ENCODE results near the gene DMBX1.

Gene DMBX1

DNA sequence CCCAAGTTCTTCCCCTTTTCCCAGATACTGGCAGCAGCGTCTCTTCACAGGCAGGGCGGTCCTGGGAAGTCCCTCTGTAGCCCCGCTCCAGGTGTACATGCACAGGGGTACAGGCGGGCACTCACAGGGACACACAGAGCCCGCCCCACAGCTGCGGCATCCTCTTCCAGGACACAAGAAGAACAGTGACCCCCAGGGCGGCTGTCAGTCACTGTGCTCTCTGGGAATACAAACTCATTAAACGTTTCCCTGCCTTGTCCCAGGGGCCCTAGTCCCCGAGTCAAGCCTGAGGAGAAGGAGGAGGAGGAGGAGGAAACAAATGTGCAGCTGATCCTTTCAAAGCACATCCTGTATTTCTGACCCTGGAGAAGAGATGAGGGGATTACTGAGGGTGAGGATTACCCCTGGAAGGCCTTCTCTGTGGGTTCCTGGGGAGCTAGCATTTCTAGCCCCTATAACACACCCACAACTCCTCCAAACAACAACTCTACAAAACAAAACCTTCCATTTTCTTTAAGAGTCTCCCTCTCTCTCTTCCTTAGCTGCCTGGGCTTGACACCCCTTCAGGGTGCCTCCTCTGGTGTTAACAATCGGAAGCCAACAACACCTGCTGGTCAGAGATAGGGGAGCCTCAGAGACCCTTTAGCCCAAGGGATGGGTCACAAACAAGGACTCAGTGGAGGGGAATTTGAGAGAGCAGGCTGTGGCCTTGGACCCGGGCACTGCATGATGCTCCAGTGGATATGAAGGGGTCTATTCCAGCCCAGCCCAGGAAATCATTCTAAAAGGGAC is 28.4 kb upstream of the DMBX1 start:
- no peak for DNase-seq

DNA sequence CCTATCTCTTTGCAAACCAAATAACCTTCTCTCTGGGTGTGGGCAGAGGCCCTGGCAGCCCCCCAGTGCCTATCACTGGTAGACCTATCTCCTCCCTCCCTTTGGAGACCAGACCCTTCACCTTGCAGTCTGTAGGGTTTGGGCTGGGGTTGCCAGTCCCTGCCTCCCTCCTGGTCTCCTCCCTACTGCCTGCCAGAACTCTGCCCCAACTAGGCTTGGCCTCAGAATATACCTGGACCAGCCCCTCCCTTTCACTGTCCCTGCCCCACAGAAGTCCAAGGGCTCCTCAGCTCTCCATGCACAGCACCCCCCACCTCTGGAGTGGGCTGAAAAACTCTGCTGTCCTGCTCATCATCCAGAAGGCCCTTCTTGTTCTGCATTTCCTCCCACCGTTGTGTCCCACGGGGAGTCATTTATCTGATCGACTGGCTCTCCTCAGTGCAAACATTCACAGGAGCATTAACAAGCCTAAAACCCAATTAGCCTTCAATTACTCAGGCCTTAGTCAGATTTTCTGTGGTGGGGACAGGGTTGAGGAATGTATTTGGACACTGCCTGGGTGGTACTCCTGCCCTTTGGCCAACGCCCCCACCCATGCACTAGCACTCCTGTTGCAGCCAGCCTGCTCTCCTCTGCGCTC is 27.7 kb upstream of the DMBX1 start:
- DNase-seq: no peak

DNA sequence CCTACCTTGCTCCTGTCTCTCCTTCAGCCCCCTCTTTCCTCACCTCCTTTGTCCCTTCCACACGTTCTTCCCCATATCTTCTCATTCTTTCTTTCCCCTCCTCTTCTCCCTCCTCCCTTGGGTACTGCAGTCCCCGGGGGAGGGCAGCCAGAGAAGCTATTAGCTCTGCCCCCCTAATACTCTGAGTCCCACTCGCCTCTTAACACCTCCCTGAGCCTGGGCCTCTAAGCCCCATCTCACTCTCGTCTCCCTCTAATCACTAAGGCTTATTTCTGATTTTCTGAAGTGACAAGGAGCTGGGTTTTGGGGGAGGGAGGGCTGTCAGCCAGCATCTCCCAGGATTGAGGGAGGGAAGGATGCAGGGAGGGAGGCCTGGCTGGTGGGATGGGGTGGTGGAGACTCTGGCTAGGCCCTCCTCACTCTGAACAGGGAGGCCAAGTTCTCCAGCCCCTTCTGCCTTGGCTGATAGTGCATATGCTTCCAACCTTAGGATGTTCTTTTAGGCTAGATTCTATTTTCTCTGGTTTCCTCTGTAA is 25.6 kb upstream of the DMBX1 start:
- no peak for DNase-seq

DNA sequence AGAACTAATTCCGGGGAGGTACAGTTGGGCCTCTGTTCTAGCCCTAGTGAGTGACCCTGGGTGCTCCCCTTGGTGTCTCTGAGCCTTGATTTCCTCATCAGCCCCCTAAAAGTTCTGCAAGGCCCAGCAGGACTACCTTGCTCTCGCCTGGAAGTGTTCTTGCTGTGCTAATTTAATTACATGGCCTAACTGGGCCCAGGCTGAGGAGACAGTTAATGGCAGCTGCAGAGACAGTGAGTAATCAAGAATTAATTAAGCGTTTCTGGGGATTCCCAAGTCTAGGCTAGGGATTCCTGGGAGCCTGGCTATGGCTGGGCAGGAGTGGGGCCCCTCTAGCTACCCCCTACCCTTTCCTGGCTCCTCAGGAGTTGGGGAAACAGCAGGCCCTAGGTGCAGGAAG is 24.7 kb upstream of the DMBX1 start:
- DNase-seq: no peak

DNA sequence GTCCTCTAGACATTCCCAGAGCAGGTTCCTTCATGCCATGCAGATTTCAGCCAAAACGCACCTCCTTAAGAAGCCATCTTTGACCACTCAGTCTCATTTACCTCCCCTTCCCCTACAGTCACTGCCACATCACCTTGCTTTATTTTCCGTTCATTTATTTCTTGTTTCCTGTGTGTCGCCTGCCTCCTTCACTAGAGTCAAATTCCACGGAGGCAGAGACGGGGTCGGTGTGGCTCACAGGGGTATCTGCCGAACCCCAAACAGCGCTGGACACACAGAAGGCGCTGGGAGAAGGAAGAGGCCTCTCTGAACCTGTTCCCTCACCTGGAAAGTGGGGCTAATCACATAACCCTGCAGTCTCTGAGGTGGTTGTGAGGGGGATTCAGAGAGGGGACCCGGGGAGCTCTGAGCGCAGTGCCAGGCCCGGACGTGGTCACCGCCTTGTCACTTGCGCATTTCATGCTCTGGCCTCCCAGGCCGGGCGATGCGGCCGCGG is 23.6 kb upstream of the DMBX1 start:
- DNase-seq: no peak

DNA sequence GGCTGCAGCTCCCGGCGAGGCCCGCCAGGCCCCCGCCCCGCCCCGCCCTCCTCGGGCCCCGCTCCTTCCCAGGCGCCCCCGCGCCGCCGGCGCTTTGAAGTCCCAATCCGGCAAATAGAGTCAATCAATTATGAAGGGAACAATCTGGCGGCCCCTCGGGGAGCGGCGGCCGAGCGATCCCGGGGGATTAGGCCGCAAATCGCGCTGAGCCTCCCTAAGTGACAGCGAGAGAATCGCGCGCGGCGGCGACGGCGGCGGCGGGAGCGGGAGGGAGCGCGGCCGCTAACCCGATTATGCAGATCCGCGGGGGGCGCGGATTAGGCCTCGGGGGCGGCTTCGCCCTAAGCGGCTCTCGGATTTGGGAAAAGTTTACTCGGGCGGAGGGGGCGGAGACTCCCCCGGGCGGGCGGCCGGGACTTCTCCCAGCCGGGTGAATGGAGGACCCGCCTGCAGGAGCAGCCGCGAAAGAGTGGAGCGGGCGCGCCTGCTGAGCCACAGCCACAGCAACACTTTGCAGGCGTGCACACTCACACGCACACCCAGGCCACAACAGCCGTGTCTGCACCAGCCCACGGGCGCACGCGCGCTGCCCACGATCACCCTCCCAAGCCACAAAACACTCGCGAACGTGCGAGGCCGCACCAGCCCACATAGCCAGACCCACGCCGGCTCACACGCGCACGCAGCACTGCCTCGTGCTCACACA is 23.0 kb upstream of the DMBX1 start:
- peak in 1 of 2 donors; percentile 33 for DNase-seq

DNA sequence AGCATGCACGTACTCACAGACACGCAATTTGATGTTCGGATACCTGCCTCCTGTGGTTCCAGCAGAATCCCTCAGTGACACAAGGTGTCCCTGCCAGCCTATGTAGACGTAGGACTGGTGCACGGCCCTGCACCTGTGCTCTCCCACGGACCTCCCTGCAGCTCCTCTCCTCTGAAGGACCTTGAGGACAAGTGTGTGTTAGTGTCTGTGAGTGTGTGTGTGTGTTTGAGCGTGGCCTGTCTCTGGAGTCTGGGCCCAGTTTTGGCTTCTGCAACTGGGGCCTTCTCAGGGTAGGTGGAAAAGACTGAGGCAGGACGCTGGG is 22.5 kb upstream of the DMBX1 start:
- DNase-seq: no peak

DNA sequence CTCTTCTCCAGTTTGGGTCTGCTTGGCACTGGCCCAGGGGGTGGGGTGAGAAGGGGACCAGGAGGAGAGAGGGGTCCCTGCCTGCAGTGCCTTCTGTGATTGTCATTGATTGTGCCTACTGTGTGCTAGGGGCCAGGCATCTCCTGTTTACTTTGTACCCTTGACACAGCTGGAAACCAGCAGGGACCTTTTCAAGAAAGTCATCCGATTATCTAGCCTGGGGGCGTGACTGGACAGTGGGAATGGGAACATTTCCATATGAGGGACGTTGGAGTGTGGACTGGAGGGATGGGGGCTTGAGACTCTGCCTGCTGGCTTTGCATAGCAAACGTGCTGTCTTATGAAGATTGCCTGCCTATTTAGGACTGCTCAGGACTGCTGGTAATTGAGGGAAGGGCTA is 19.8 kb upstream of the DMBX1 start:
- no peak for DNase-seq

DNA sequence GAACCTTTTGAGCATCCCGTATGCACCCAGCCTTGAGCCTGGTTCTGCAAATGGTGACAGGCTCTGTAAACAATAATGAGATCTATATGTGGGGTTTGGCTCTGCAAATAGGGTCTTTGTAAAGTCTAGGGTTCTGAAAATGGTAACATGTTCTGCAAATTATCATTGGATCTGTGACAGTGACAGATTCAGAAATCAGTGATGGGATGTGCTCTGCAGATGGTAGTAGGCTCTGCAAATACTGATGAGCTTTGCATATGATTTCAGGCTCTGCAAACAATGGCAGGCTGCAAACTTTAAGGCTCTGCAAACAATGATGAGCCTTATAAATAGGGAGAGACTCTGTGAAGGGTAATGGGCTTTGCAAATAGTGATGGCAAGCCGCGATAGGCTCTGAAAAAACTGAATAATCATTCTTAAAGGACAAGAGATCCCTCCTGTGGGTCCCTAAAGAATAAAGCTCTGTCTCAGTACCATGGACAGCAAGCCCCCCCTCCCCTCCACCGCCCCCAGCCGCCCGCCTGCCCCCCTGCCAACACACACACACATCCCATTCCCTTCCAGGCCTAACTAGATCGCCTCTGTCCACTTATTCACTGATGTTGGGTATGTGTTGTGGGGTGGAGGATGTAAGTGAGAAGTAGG is 17.7 kb upstream of the DMBX1 start:
- no peak for DNase-seq

DNA sequence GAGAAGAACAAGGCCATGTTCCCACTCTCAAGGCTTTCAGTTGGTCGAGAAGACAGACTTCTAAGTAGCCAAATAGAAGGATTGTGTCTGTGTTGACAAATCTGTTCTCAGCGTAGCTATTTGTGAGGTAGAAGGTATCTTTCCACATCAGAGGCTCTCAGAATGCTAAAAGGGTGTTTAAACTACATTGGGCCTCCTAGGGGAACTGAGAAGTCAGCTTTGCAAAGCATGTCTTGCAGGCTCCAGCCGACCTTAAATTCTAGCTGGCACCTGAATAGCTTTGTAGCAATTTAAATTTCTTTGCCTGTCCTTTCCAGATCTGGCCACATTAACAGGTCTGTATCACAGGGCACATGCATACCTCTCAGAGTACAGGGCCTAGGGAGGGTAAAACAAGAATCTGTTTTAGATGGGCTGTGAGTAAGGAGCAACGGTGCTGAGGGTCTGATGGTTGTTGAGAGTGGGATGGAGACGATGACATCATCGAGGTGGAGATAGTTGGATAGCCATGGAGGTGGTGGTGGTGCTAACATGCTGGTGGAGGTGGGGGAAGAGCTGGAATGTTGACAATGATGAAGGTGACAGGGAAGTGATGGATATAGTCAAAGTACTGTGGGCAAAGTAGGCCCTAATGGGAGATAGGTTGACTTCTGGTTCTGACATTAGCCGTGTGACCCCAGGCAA is 17.0 kb upstream of the DMBX1 start:
- no peak for DNase-seq

DNA sequence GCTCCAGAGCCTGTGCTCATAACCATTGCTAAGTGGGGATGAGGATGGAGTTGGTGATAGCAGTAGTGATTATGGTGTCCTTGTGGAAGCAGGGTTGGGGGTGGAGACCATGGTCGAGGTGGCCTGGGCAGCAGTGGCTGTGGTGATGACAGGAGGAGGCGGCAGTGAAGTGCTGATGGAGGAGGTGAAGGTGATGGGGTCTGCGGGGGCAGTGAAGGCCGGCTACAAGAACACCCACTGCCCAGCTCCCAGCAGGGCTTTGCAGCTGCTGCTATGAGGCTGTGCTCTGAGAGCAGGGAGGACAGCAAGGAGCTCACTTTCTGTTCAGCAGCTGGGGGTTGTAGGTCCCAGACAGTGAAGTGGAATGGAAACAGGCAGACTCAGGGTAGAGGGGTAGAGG is 15.6 kb upstream of the DMBX1 start:
- DNase-seq: no peak

DNA sequence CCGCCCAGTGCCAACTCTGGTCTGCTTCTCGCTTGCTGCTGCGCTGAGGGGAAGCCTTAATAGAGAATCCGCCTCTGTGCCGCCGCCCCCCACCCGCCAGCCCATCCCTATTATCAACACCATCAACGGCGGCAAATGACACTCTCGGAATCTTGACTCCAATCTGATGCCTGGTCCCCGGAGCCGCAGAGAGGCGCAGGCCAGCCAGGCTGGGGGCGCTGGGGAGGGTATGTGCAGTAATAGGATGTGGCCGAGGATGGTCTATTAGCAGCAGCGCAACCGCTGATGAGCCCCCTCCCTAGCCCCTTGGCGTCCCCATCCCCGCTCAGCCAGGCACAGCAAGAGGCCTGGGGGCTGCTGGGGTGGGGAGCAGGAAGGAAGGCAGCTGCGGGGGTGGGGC is 15.1 kb upstream of the DMBX1 start:
- DNase-seq: no peak

DNA sequence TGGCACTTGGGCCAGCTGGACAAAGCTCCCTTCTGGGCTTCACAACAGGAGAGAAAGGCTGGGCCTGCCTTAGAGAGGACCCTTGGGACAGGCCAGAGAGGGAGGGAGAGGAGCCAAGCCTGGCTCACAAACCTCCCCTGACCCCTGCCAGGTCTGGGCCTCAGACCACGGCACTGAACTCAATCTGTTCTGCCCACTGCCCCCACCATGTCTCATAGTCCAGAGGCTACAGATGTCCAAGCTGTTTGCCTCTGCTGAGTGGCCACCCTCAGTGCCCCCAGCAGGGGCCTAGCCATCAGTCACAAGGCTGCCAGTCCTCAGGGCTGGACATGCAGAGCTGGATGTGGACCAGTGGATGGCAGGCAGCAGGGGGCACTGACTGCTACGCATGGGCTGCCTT is 13.0 kb upstream of the DMBX1 start:
- no peak for DNase-seq

DNA sequence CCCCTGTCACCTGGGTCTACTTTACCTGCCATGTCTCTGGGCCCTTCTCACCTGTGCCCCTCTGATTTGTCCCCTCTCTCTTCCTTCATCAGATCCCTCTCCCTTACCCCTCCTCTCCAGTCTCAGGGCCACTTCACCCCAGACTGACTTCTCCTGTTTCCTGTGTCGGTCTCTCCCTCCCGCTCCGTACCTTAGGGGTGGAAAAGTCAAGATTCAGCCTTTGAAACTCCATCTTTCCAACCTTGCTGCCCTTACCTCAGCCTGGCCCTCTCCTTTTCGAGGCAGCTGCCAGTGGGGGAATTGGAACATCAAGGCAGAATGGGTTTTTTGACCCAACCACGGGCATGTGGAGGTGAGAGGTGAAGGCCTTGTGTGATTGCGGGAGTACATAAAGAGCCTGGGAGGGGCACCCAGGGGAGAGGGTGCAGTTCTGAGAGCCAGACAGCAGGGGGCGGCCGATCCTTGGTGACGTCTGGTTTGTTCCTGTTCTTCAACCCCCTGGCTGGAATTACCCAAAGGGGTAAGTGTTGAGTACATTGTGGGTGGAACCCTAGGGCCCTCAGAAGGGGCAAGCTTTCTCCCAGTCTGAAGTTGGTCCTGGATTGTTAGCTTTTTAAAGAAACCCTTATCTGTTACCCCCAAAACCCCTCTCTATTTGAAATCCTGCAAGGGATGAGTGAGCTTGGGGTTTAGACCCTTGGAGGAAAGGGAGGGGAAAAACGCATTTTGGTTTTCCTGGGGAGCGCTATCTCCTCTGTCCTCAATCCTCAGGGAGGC is 12.3 kb upstream of the DMBX1 start:
- peak; percentile 83 to 85 for DNase-seq

DNA sequence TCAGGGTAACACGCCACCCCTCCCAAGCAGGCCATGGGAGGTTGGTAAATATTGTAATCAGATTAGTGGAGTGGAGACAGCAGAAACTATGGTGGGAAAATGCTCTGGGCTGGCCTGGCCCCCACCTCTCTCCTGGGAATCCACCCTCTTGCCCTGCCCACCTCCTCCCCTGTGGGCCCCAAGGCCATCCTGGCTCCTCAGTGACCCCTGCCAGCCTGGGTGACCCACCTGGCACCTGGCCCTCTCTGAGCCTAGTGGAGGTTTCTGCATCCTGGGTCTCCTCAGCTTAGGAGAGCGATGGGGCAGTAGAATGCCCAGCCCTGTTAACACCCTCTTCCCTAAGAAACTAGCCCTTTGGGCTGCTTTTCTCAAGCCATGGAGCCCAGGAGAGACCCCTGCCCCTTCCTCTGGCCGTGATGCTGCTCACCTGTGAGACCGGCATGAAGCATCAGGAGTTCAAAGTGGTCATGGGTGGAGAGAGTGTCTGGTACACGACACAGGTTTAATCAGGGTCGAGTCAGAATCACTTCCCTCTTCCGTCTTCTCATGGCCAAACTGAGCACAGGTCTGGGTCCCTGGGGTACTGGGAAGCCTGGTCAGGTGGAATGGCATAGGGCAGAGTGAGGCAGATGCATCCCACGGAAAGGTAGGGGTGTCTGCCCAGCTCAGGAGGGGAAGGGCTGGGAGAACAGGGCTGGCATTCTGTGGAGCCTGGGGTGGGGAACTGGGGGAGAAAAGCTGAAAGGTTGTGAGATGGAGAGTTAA is 10.7 kb upstream of the DMBX1 start:
- no peak for DNase-seq

DNA sequence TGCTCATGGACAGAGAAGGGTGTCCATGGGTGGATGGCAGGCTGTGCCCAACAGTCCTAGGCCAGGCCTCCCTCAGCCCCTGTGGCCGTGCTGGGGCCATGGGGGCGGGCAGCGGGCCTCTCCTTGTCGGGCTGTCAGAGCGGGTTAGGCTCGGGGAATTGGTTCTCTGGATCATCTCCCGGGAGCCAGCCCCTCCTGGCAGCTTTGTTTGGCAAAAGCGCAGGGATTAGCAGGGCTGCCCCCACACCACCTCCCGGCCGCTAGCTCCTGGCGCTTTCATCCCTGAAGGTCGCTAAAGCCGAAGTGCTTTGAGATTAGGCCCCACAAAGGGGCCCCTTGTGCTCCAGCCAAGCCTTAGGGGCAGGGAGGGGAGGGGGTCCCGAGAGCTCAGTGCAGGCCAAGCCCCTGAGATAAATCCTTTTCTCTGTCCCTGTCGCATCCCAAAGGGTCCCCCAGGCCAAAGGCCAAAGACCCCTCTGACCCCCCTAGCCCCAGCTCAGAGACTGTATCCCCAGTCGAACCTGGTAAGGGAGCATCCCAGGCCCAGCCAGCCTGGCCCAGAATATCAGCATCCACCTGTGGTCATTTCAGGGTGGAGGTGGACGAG is 9.8 kb upstream of the DMBX1 start:
- DNase-seq: no peak

DNA sequence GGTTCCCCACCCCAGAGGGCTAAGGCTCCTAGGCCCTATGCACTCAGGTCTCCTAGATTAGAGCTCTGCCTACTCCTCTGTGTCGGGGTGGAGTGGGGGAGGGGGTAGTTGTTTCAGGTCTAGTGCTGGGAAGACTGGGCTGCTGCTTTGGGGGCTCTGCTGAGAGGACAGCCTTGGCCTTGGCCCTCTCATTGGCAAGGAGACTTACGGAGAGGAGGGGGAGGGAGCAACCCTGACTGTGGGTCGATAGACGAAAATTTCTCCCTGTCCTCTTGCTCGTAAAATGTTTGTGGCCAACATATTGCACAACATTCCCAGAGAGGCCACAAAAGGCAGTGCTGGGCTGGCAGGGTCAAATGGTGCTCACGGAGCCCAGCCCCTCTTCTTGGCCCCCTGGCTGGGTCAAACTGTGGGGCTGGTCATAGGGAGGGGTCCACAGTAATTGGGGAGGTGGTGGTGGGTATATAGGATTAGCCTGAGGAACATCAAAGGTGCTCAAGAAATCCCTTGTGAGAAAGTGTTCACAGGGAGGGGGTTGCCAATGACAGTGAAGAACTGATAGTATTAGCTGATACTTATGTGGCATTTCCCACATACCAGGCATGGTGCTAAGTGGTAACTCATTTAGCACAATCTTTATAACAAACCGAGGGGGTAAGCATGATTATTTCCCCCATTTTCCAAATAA is 8.5 kb upstream of the DMBX1 start:
- no peak for DNase-seq

DNA sequence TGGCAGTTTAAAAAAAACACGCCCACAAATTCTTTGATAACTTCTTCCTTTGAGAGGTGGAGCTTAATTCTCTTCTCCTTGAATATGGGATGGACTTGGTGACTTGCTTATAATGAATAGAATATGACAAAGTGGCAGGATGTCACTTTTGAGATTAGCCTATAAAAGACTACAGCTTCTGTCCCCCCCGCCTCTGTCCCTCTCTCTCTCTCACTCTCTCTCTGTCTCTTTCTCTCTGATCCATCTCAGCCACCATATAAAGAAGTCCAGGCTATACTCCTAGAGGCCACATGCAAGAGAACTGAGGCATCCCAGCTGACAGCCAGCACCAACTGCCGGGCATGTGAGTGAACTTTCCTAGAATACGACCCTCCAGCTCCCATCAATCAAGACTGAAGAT is 7.7 kb upstream of the DMBX1 start:
- no peak for DNase-seq

DNA sequence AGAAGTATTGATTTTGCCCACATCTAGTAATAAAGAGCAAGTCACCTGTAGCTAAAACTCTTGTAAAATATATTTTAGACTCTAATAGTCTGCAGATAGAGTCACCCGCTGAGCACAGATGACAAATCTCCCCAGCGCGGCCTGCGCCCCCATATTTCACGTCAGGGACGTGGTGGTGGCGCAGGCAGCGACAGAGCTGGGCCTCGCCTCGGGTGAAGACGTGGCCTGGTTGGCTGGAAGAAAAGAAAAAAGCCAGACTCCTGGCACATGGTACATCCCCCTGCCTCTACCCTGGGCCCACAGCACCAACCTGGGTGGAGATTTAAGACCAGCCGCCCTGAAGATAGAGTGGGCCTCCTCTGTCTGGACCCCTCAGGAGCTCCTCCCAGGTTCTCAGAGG is 6.0 kb upstream of the DMBX1 start:
- no peak for DNase-seq
